DND-41 (cell line): ENCODE data around the gene ATP13A3.

Source experiments
- ATAC-seq: fragments of 200-7000 bp; cut with Tn5 transposase; 3 replicates; pipeline ENCODE4 v1.9.1; 2021; ENCODE audit warnings: low read depth; ENCODE audit not compliant: insufficient read depth
- DNase-seq: peaks from one replicate; pipeline ENCODE4 v3.0.0-alpha.2; 2020
- H2AFZ ChIP-seq: 2 replicates; pipeline ENCODE4 v1.6.0; 2012; ENCODE audit warnings: low read depth, low read length
- H3K27ac ChIP-seq: 2 replicates; pipeline ENCODE4 v1.5.1; 2012; ENCODE audit warnings: low read length, inconsistent platforms
- H3K27me3 ChIP-seq: fragments of 200-600 bp; sonication (generic); 2 replicates; pipeline ENCODE4 v1.6.0; 2012; ENCODE audit warnings: low read length, mild to moderate bottlenecking, inconsistent platforms; ENCODE audit not compliant: insufficient read depth, poor library complexity
- H3K36me3 ChIP-seq: 2 replicates; pipeline ENCODE4 v1.5.1; 2012; ENCODE audit warnings: low read length, inconsistent platforms; ENCODE audit not compliant: insufficient read depth
- H3K4me1 ChIP-seq: 2 replicates; pipeline ENCODE4 v1.5.1; 2012; ENCODE audit warnings: mild to moderate bottlenecking, low read length; ENCODE audit not compliant: insufficient read depth
- H3K4me2 ChIP-seq: 2 replicates; pipeline ENCODE4 v1.6.0; 2012; ENCODE audit warnings: mild to moderate bottlenecking, moderate library complexity, low read length, inconsistent platforms; ENCODE audit not compliant: insufficient read depth
- H3K4me3 ChIP-seq, 2 experiments: fragments of 200-600 bp in 1 of 2; shearing (Covaris generic) in 1 of 2; 2 replicates each; pipeline ENCODE4 v1.5.1; 2012 to 2016; ENCODE audit warnings: inconsistent platforms in 2 of 2, low read length in 2 of 2, mild to moderate bottlenecking in 2 of 2, low read depth in 1 of 2, moderate library complexity in 1 of 2
- H3K79me2 ChIP-seq: 2 replicates; pipeline ENCODE4 v1.6.0; 2012; ENCODE audit warnings: low read length, inconsistent platforms; ENCODE audit not compliant: insufficient read depth
- H3K9ac ChIP-seq: 2 replicates; pipeline ENCODE4 v1.6.0; 2012; ENCODE audit warnings: low read depth, mild to moderate bottlenecking, inconsistent platforms, low read length, moderate library complexity
- H3K9me3 ChIP-seq: 2 replicates; pipeline ENCODE4 v1.5.1; 2012; ENCODE audit warnings: low read length, moderate library complexity, mild to moderate bottlenecking, inconsistent platforms; ENCODE audit not compliant: insufficient read depth, severe bottlenecking
- H4K20me1 ChIP-seq: 2 replicates; pipeline ENCODE4 v1.6.0; 2012; ENCODE audit warnings: low read length; ENCODE audit not compliant: insufficient read depth
- CTCF ChIP-seq: IDR thresholded peaks from 2 replicates; pipeline ENCODE4 v1.5.1; 2012; ENCODE audit warnings: borderline replicate concordance, low read length, moderate library complexity, mild to moderate bottlenecking; ENCODE audit not compliant: poor library complexity, severe bottlenecking; ENCODE audit errors: extremely low read depth
- EZH2 ChIP-seq: IDR thresholded peaks from 3 replicates; pipeline ENCODE4 v1.6.1; 2012; ENCODE audit warnings: borderline replicate concordance, low read depth, mild to moderate bottlenecking, moderate library complexity, low read length, inconsistent platforms; ENCODE audit not compliant: severe bottlenecking

ATP13A3 gene

DNA sequence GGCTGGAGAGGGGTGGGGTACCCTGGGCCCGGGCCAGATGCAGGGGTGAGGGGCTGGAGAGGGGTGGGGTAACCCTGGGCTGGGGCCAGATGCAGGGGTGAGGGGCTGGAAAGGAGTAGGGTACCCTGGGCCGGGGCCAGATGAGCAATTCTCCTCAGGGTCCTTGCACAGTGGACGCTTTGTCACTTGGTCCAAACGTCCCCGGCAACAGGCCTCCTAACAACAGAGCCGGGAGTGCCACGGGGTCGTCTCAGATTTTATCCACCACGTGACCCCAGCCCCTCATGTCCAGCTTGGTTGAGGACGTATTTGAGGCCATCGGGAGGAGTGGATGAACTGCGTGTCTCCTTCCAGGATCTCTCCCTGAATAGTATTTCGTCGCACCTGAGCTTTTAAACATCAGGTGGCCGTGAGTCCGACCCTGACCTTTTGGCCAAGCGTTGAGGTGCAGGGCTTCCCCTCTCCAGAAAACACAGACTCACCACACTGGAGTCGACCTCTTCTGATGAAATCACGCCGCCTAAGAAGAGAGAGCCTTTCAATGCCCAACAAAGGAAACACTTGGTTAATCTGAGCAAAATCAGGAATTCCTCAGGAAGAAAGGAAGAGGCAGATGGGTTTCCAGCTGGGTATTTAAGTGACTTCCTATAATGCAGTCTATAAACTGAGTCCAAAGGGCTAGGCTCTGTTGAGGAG lies 104.5 kb downstream of the ATP13A3 start:
- H2AFZ ChIP-seq: no peak overlapping the region
- H3K4me3 ChIP-seq: no peak overlapping the region
- DNase-seq: no peak
- H3K4me1 ChIP-seq: no peaks in the 10 kb centered on the region
- TF ChIP-seq CTCF (no peak), EZH2 (no peak)
- H3K9me3 ChIP-seq: no peaks in the 10 kb centered on the region
- no peak overlapping the region for H3K9ac ChIP-seq
- H3K36me3 ChIP-seq: no peaks in the 10 kb centered on the region
- H3K79me2 ChIP-seq: no peaks in the 10 kb centered on the region
- H4K20me1 ChIP-seq: no peaks in the 10 kb centered on the region
- ATAC-seq: no peak
- no peak overlapping the region for H3K27ac ChIP-seq
- no peak overlapping the region for H3K4me2 ChIP-seq
- H3K27me3 ChIP-seq: peaks cover 3% of the 10 kb centered on the region

GRCh38 chr3:194381460-194381875 lies 105.3 kb downstream of the ATP13A3 start:
- peaks cover 3% of the 10 kb centered on the region for H3K27me3 ChIP-seq
- no peaks in the 10 kb centered on the region for H3K4me1 ChIP-seq
- no peak for ATAC-seq
- DNase-seq: no peak
- no peaks in the 10 kb centered on the region for H3K36me3 ChIP-seq
- H3K27ac ChIP-seq: no peak overlapping the region
- TF ChIP-seq EZH2 (no peak), CTCF (no peak)
- no peaks in the 10 kb centered on the region for H3K9me3 ChIP-seq
- no peak overlapping the region for H3K4me2 ChIP-seq
- H3K79me2 ChIP-seq: no peaks in the 10 kb centered on the region
- H3K4me3 ChIP-seq: no peak overlapping the region
- no peak overlapping the region for H2AFZ ChIP-seq
- no peaks in the 10 kb centered on the region for H4K20me1 ChIP-seq
- H3K9ac ChIP-seq: no peak overlapping the region

DNA sequence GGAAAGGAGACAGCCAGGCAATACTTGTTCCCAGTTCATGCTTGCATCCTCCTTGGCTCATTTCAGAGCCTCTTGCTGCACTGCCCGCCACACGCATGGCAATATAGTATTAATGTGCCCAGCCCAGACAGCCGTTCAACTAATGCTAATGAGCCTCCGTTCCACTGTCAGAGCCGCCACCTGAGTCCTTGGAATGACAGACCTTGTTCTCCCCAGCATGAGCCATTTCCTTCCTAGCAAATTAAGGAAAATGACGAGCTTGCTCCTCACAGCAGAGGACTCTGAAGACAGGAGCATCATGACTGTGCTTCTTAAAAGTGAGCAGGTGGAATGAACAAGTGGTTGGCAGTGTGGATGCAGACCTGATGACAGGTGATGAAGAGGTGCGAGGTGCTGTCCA lies 106.5 kb downstream of the ATP13A3 start:
- Histone ChIP-seq H3K4me3 (no peak overlapping the region), H3K4me2 (no peak overlapping the region), H4K20me1 (no peaks in the 10 kb centered on the region), H3K9me3 (no peaks in the 10 kb centered on the region), H3K27ac (no peak overlapping the region), H3K79me2 (no peaks in the 10 kb centered on the region), H3K9ac (no peak overlapping the region), H3K36me3 (no peaks in the 10 kb centered on the region), H2AFZ (no peak overlapping the region), H3K27me3 (peaks cover 3% of the 10 kb centered on the region), H3K4me1 (no peaks in the 10 kb centered on the region)
- ATAC-seq: no peak
- TF ChIP-seq CTCF (no peak), EZH2 (no peak)
- no peak for DNase-seq

DNA sequence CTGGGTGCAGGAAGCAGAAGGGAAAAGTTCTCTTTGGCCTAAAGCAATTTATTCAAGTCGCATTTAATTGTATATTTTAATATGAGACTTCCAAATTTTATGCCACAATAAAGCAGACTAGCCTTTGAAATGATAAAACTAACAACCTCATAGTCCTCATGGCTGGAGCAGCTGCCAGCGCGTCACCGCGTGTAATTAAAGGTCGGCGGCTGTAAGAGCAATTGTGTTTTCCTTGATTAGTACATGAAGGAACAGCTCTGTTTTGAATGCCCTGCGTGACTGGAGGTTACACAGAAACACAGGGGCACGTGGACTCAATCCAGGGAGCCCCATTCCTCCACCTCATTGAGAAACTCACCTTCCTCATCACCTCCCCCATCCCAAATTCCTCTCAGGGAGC lies 107.2 kb downstream of the ATP13A3 start:
- Histone ChIP-seq H3K9me3 (no peaks in the 10 kb centered on the region), H2AFZ (no peak overlapping the region), H3K4me3 (no peak overlapping the region), H3K79me2 (no peaks in the 10 kb centered on the region), H3K36me3 (no peaks in the 10 kb centered on the region), H3K4me2 (no peak overlapping the region), H3K27me3 (peaks cover 3% of the 10 kb centered on the region), H3K27ac (no peak overlapping the region), H3K9ac (no peak overlapping the region), H3K4me1 (no peaks in the 10 kb centered on the region), H4K20me1 (no peaks in the 10 kb centered on the region)
- no peak for TF ChIP-seq CTCF
- ATAC-seq: no peak
- no peak for DNase-seq
